HepG2 (cell line): Measurements from ENCODE around the gene MXI1. TPM values are rescaled to one million over a fixed set of nuclear protein-coding genes. Genes with fewer than 3 reads are reported as not detected.
A peak's percentile ranks its signal among the peaks of the same experiment; 100 is the strongest.

Source experiments
- HES4 ChIP-seq: sonication (generic); formaldehyde crosslinking; IDR thresholded peaks from 2 replicates; pipeline ENCODE4 v1.9.0; 2021; ENCODE audit warnings: mild to moderate bottlenecking, missing genetic modification reagents, borderline replicate concordance
- KDM5B ChIP-seq: sonication (generic); formaldehyde crosslinking; IDR thresholded peaks from 2 replicates; pipeline ENCODE4 v1.4.0; 2020; ENCODE audit warnings: missing genetic modification reagents, mild to moderate bottlenecking, borderline replicate concordance
- MAZ ChIP-seq, 2 experiments: sonication (generic) in 1 of 2; formaldehyde crosslinking in 1 of 2; IDR thresholded peaks; 2 replicates each; pipeline versions ENCODE4 v1.5.0 to v1.6.1; 2012 to 2020; ENCODE audit warnings: low read depth in 2 of 2, mild to moderate bottlenecking in 2 of 2, borderline replicate concordance in 1 of 2, improper control_type of control experiment in 1 of 2, low read length in 1 of 2, missing genetic modification reagents in 1 of 2, moderate library complexity in 1 of 2
- MEF2D ChIP-seq: sonication (generic); formaldehyde crosslinking; IDR thresholded peaks from 2 replicates; pipeline ENCODE4 v1.5.1; 2020; ENCODE audit warnings: mild to moderate bottlenecking, missing genetic modification reagents
- RFXAP ChIP-seq: sonication (generic); formaldehyde crosslinking; IDR thresholded peaks from 2 replicates; pipeline ENCODE4 v1.4.0; 2020; ENCODE audit warnings: missing genetic modification reagents, borderline replicate concordance
- TAF15 ChIP-seq: fragments of 200-400 bp; formaldehyde crosslinking; IDR thresholded peaks from one replicate; pipeline ENCODE4 v1.6.1; 2018; ENCODE audit warnings: mild to moderate bottlenecking, low read depth, low read length; ENCODE audit not compliant: poor library complexity, severe bottlenecking
- ZKSCAN8 ChIP-seq: IDR thresholded peaks from 2 replicates; pipeline ENCODE4 v1.6.1; 2016; ENCODE audit warnings: borderline replicate concordance, missing genetic modification reagents, missing compliant biosample characterization
- ZNF543 ChIP-seq: sonication (generic); formaldehyde crosslinking; IDR thresholded peaks from 2 replicates; pipeline ENCODE4 v1.4.0; 2020; ENCODE audit warnings: mild to moderate bottlenecking, missing genetic modification reagents
- ZNF709 ChIP-seq: sonication (generic); formaldehyde crosslinking; IDR thresholded peaks from 2 replicates; pipeline ENCODE4 v1.5.0; 2020; ENCODE audit warnings: mild to moderate bottlenecking, missing genetic modification reagents
- ZNF879 ChIP-seq: sonication (generic); formaldehyde crosslinking; IDR thresholded peaks from 2 replicates; pipeline ENCODE4 v1.8.1; 2023; ENCODE audit warnings: missing genetic modification reagents
- ZSCAN21 ChIP-seq: sonication (generic); formaldehyde crosslinking; IDR thresholded peaks from 2 replicates; pipeline ENCODE4 v1.8.0; 2022; ENCODE audit warnings: mild to moderate bottlenecking, missing genetic modification reagents, moderate library complexity, borderline replicate concordance
- ZSCAN29 ChIP-seq: sonication (generic); formaldehyde crosslinking; conservative IDR thresholded peaks from 2 replicates; pipeline ENCODE4 v1.4.0; 2020; ENCODE audit warnings: mild to moderate bottlenecking, missing genetic modification reagents
- polyA plus RNA-seq, 8 experiments: library from polyadenylated mRNA; depleted of rRNA in 3 of 8; stranded (reverse) in 7 of 8; unstranded in 1 of 8; fragments of >200 nt; fragmentation: Illumina TruSeq in 4 of 8; extraction: Trizol in 4 of 8; gene quantifications; 2 replicates each; pipeline versions ENCODE4 v1.2.1 to v1.2.3, GENCODE V29; 2011 to 2016; ENCODE audit warnings: low read depth in 4 of 8, missing spikeins in 1 of 8, mixed read lengths in 1 of 8; ENCODE audit not compliant: insufficient read depth in 1 of 8
- total RNA-seq, 5 experiments: library from RNA; depleted of rRNA; stranded (reverse); fragments of >200 nt; fragmentation: Illumina TruSeq; extraction: Trizol; gene quantifications; 2 replicates each; pipeline ENCODE4 v1.2.3, GENCODE V29; 2016; ENCODE audit warnings: low read depth in 1 of 5
- TF ChIP-seq, protein P1 (sequence below): sonication (generic); formaldehyde crosslinking; IDR thresholded peaks from 2 replicates; pipeline ENCODE4 v1.5.0; 2020; ENCODE audit warnings: mild to moderate bottlenecking, missing genetic modification reagents, borderline replicate concordance
- TF ChIP-seq, protein P2 (sequence below): sonication (generic); formaldehyde crosslinking; IDR thresholded peaks from 2 replicates; pipeline ENCODE4 v1.4.0; 2020; ENCODE audit warnings: missing genetic modification reagents, borderline replicate concordance
- TF ChIP-seq, protein P3 (sequence below): sonication (generic); formaldehyde crosslinking; IDR thresholded peaks from 2 replicates; pipeline ENCODE4 v1.5.0; 2020; ENCODE audit warnings: mild to moderate bottlenecking, missing genetic modification reagents
- TF ChIP-seq, protein P4 (sequence below): sonication (generic); formaldehyde crosslinking; IDR thresholded peaks from 2 replicates; pipeline ENCODE4 v1.4.0; 2020; ENCODE audit warnings: missing genetic modification reagents, borderline replicate concordance

Gene MXI1
- total and polyA plus RNA-seq, 2 of the 13 experiments (the other 11 are each of a cell fraction or from before 2014, with no cell fraction given): 6.6 to 22.0 TPM

DNA sequence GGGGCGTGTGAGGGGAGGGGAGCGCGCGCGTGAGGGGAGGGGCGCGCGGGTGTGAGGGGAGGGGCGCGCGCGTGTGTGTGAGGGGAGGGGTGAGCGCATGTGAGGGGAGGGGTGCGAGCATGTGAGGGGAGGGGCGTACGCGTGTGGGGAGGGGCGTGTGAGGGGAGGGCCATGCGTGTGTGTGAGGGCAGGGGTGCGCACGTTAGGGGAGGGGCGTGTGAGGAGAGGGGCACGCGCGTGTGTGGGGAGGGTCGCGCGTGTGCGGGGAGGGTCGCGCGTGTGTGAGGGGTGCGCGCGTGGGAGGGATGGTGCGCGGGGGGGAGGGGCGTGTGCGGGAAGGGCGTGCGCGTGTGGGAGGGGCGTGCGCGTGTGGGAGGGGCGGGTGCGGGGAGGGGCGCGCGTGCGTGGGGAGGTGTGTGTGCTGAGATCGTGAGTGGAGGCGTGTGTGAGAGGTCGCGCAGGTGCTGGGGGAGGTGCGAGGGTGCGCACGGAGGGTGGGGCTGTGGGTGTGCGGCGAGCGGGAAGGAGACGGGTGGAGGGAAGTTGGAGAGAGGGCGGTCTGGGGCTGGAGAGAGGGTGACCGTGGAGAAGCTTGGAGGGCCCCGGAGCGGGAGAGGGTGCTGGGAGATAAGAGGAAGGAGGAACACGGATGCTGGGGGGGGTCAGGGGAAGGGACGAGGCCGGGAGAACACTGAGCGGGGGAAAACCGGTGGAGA lies 19.7 kb downstream of the MXI1 start (continued):
- TF ChIP-seq KDM5B (CRISPR knock-in tag): 0 out of 2 replicates have a peak, but pooled peaks have one; percentile 20
- TF ChIP-seq, protein P1, sequence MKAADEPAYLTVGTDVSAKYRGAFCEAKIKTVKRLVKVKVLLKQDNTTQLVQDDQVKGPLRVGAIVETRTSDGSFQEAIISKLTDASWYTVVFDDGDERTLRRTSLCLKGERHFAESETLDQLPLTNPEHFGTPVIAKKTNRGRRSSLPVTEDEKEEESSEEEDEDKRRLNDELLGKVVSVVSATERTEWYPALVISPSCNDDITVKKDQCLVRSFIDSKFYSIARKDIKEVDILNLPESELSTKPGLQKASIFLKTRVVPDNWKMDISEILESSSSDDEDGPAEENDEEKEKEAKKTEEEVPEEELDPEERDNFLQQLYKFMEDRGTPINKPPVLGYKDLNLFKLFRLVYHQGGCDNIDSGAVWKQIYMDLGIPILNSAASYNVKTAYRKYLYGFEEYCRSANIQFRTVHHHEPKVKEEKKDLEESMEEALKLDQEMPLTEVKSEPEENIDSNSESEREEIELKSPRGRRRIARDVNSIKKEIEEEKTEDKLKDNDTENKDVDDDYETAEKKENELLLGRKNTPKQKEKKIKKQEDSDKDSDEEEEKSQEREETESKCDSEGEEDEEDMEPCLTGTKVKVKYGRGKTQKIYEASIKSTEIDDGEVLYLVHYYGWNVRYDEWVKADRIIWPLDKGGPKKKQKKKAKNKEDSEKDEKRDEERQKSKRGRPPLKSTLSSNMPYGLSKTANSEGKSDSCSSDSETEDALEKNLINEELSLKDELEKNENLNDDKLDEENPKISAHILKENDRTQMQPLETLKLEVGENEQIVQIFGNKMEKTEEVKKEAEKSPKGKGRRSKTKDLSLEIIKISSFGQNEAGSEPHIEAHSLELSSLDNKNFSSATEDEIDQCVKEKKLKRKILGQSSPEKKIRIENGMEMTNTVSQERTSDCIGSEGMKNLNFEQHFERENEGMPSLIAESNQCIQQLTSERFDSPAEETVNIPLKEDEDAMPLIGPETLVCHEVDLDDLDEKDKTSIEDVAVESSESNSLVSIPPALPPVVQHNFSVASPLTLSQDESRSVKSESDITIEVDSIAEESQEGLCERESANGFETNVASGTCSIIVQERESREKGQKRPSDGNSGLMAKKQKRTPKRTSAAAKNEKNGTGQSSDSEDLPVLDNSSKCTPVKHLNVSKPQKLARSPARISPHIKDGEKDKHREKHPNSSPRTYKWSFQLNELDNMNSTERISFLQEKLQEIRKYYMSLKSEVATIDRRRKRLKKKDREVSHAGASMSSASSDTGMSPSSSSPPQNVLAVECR (CRISPR knock-in tag): peak; percentile 59; the same call in 1 of the 2 replicates
- TF ChIP-seq, protein P2, sequence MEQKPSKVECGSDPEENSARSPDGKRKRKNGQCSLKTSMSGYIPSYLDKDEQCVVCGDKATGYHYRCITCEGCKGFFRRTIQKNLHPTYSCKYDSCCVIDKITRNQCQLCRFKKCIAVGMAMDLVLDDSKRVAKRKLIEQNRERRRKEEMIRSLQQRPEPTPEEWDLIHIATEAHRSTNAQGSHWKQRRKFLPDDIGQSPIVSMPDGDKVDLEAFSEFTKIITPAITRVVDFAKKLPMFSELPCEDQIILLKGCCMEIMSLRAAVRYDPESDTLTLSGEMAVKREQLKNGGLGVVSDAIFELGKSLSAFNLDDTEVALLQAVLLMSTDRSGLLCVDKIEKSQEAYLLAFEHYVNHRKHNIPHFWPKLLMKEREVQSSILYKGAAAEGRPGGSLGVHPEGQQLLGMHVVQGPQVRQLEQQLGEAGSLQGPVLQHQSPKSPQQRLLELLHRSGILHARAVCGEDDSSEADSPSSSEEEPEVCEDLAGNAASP (CRISPR knock-in tag): no peak
- no peak for TF ChIP-seq ZSCAN29 (CRISPR knock-in tag)
- TF ChIP-seq, protein P3, sequence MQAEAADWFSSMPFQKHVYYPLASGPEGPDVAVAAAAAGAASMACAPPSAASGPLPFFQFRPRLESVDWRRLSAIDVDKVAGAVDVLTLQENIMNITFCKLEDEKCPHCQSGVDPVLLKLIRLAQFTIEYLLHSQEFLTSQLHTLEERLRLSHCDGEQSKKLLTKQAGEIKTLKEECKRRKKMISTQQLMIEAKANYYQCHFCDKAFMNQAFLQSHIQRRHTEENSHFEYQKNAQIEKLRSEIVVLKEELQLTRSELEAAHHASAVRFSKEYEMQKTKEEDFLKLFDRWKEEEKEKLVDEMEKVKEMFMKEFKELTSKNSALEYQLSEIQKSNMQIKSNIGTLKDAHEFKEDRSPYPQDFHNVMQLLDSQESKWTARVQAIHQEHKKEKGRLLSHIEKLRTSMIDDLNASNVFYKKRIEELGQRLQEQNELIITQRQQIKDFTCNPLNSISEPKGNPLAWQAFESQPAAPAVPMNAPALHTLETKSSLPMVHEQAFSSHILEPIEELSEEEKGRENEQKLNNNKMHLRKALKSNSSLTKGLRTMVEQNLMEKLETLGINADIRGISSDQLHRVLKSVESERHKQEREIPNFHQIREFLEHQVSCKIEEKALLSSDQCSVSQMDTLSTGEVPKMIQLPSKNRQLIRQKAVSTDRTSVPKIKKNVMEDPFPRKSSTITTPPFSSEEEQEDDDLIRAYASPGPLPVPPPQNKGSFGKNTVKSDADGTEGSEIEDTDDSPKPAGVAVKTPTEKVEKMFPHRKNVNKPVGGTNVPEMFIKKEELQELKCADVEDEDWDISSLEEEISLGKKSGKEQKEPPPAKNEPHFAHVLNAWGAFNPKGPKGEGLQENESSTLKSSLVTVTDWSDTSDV (CRISPR knock-in tag): 0 out of 2 replicates have a peak, but pooled peaks have one; percentile 52
- TF ChIP-seq ZNF879: no peak
- TF ChIP-seq, protein P4, sequence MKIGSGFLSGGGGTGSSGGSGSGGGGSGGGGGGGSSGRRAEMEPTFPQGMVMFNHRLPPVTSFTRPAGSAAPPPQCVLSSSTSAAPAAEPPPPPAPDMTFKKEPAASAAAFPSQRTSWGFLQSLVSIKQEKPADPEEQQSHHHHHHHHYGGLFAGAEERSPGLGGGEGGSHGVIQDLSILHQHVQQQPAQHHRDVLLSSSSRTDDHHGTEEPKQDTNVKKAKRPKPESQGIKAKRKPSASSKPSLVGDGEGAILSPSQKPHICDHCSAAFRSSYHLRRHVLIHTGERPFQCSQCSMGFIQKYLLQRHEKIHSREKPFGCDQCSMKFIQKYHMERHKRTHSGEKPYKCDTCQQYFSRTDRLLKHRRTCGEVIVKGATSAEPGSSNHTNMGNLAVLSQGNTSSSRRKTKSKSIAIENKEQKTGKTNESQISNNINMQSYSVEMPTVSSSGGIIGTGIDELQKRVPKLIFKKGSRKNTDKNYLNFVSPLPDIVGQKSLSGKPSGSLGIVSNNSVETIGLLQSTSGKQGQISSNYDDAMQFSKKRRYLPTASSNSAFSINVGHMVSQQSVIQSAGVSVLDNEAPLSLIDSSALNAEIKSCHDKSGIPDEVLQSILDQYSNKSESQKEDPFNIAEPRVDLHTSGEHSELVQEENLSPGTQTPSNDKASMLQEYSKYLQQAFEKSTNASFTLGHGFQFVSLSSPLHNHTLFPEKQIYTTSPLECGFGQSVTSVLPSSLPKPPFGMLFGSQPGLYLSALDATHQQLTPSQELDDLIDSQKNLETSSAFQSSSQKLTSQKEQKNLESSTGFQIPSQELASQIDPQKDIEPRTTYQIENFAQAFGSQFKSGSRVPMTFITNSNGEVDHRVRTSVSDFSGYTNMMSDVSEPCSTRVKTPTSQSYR (CRISPR knock-in tag): peak; percentile 58; the same call in 1 of the 2 replicates
- no peak for TF ChIP-seq ZKSCAN8 (CRISPR knock-in tag)
- no peak for TF ChIP-seq ZNF543 (CRISPR knock-in tag)
- TF ChIP-seq ZNF709 (CRISPR knock-in tag): no peak
- TF ChIP-seq MEF2D (CRISPR knock-in tag): no peak
- TF ChIP-seq RFXAP (CRISPR knock-in tag): no peak
- TF ChIP-seq TAF15: no peak
- TF ChIP-seq HES4: no peak
- TF ChIP-seq MAZ (IDR thresholded peaks at IDR 0.05; ENCODE audit: borderline replicate concordance, low read depth, low read length): no peak
- TF ChIP-seq MAZ (CRISPR knock-in tag; IDR thresholded peaks at IDR 0.05; ENCODE audit: low read depth): peak; percentile 92
- TF ChIP-seq ZSCAN21: peak; percentile 52; the same call in 1 of the 2 replicates
